Measurements from ENCODE around the gene TNIP1.

- no peak for TF ChIP-seq CTCF (IDR thresholded peaks at IDR 0.05 in 8 of 11, conservative IDR thresholded peaks at IDR 0.05 in 3 of 11)
- TF ChIP-seq POLR2AphosphoS5 (IDR thresholded peaks at IDR 0.05), result no peak
These were observed 44.3 kb downstream of the TNIP1 start for GRCh38 chr5:151036556-151036955.

Measured in spleen (tissue), 7 donors.